BJ (cell line): Measurements from ENCODE around the gene MUL1. TPM values are rescaled to one million over a fixed set of nuclear protein-coding genes. Genes with fewer than 3 reads are reported as not detected.

Experiments
- CTCF ChIA-PET: fragments of 350-600 bp; formaldehyde crosslinking; extraction: SDS; loops from one replicate; lab custom pipeline; 2021; ENCODE audit warnings: antibody characterized with exemption, inconsistent platforms; lab: Yijun Ruan, JAX
- POLR2A ChIA-PET: fragments of 300-600 bp; sonication (Branson Sonifier 250); formaldehyde crosslinking; extraction: SDS; loops from one replicate; lab custom pipeline; 2021; ENCODE audit warnings: antibody characterized with exemption; lab: Charles Lee
- DNase-seq: peaks from one replicate; pipeline ENCODE4 v3.0.0-alpha.2; 2011; ENCODE audit warnings: low read depth
- H3K27me3 ChIP-seq: 2 replicates; pipeline ENCODE4 v1.6.0; 2011; ENCODE audit warnings: low read length; ENCODE audit not compliant: control insufficient read depth, insufficient read depth
- H3K36me3 ChIP-seq: 2 replicates; pipeline ENCODE4 v1.5.1; 2011; ENCODE audit warnings: low read length; ENCODE audit not compliant: control insufficient read depth, insufficient read depth
- H3K4me3 ChIP-seq: 2 replicates; pipeline ENCODE4 v1.5.1; 2011; ENCODE audit warnings: low read depth, mild to moderate bottlenecking, control low read depth, low read length
- polyA plus RNA-seq: library from polyadenylated mRNA; depleted of rRNA; stranded (reverse); fragments of >200 nt; gene quantifications from 2 replicates; pipeline ENCODE4 v1.2.3, GENCODE V29; 2011
- TF ChIP-seq, protein P1 (sequence below): IDR thresholded peaks from 2 replicates; pipeline ENCODE4 v1.5.1; 2011; ENCODE audit warnings: low read depth, mild to moderate bottlenecking, control low read depth, inconsistent platforms, low read length, moderate library complexity; ENCODE audit not compliant: insufficient read depth

MUL1 gene
- polyA plus RNA-seq, 1 experiment, result 46.1 TPM

DNA sequence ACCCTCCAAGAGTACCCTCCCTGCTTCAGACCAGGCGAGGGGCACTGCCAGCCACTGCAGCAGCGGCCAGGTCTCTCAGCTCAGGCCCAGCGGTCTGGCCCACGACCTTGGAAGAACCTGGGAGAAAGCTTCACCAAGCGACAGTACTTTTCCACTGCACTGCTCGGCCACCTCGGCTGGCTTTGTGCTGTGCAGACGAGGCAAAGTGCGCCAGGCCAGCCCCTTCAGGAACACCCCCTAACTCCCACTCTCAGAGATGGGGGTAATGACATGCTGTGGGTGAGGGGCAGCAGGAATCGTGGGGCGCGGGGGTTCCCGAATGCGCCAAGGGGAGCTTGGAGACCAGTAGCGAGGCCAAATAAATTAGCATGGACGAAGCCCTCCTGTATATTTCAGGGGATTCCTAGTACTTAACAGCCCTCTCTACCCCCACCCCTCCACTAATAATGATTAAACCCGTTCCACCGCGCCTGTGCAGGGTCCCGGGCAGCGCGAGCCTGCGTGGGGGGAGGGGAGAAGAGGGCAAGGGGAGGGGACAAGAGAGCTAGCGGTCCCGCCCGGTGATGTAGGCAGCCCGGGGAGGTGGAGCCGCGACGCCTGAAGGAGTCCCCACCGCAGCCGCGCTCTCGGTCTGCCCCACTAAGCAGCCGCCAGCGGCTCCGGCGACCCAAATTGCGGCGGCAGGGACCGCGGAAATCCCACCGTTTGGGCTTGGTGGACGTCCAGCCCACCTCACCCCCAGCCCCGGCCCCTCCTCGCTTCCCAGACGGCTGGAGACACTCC, 44.2 kb upstream of the MUL1 start, which contains the start of gene FAM43B:
Gene FAM43B (plus strand): TSS at position 629 of the 783 bp plus-strand sequence. CDS start 401 bp downstream, outside the sequence.
- POLR2A ChIA-PET, result interaction anchor here (0.6 kb wide), 2 partner anchors 82 to 330 kb away, joined by 3 read pairs; no protein-coding TSS in a partner anchor
- DNase-seq, result no peak
- peaks cover 50% of the 10 kb centered on the region for H3K27me3 ChIP-seq
- H3K36me3 ChIP-seq, result no peaks in the 10 kb centered on the region
- CTCF ChIA-PET, result interaction anchor here (0.9 to 1.2 kb wide), 2 partner anchors 23 to 81 kb away, joined by 3 read pairs; partner anchors contain the start of gene PINK1
- H3K4me3 ChIP-seq, result peak within 1 kb of the TSS; percentile 19; the same call in 1 of the 2 replicates
- TF ChIP-seq, protein P1, sequence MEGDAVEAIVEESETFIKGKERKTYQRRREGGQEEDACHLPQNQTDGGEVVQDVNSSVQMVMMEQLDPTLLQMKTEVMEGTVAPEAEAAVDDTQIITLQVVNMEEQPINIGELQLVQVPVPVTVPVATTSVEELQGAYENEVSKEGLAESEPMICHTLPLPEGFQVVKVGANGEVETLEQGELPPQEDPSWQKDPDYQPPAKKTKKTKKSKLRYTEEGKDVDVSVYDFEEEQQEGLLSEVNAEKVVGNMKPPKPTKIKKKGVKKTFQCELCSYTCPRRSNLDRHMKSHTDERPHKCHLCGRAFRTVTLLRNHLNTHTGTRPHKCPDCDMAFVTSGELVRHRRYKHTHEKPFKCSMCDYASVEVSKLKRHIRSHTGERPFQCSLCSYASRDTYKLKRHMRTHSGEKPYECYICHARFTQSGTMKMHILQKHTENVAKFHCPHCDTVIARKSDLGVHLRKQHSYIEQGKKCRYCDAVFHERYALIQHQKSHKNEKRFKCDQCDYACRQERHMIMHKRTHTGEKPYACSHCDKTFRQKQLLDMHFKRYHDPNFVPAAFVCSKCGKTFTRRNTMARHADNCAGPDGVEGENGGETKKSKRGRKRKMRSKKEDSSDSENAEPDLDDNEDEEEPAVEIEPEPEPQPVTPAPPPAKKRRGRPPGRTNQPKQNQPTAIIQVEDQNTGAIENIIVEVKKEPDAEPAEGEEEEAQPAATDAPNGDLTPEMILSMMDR, result no peak

DNA sequence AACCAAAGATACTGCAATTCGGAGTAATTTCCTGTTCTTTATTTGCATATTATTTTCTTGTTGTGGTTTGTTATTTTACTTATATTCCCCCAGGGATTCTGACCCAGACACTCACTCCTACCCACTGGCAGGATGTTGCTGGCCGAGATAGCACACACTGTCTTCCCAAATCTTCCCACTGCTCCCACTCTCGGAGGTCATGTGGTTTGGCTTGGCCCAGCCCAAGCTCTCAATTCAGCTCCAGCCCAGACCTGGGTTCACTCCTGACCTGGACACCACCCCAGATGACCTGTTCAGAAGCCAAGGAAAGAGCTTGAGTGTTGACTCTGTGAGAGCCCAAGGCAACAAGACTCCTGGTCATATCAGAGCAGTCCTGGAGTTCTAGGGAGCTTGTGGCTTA, 43.2 kb upstream of the MUL1 start:
- DNase-seq, result no peak
- ChIA-PET POLR2A (no interaction called here), CTCF (interaction anchor here (0.9 kb wide), 1 partner anchor 24 kb away, joined by 3 read pairs; no protein-coding TSS in a partner anchor)
- TF ChIP-seq, protein P1, result no peak
- no peaks in the 10 kb centered on the region for H3K36me3 ChIP-seq
- H3K27me3 ChIP-seq, result peaks cover 43% of the 10 kb centered on the region
- H3K4me3 ChIP-seq, result no peak overlapping the region

- Histone ChIP-seq H3K4me3 (no peak overlapping the region), H3K27me3 (peaks cover 22% of the 10 kb centered on the region), H3K36me3 (no peaks in the 10 kb centered on the region)
- no peak for DNase-seq
- ChIA-PET CTCF (no interaction called here), POLR2A (no interaction called here)
- TF ChIP-seq, protein P1, result no peak
Measured at GRCh38 chr1:20546637-20547036, 38.7 kb upstream of the MUL1 start.

- TF ChIP-seq, protein P1, result no peak
- CTCF ChIA-PET, result no interaction called here
- no peak overlapping the region for H3K4me3 ChIP-seq
- no peaks in the 10 kb centered on the region for H3K36me3 ChIP-seq
- peaks cover 17% of the 10 kb centered on the region for H3K27me3 ChIP-seq
- no peak for DNase-seq
- POLR2A ChIA-PET, result no interaction called here
Measured at GRCh38 chr1:20540281-20540680, 32.3 kb upstream of the MUL1 start.

DNA sequence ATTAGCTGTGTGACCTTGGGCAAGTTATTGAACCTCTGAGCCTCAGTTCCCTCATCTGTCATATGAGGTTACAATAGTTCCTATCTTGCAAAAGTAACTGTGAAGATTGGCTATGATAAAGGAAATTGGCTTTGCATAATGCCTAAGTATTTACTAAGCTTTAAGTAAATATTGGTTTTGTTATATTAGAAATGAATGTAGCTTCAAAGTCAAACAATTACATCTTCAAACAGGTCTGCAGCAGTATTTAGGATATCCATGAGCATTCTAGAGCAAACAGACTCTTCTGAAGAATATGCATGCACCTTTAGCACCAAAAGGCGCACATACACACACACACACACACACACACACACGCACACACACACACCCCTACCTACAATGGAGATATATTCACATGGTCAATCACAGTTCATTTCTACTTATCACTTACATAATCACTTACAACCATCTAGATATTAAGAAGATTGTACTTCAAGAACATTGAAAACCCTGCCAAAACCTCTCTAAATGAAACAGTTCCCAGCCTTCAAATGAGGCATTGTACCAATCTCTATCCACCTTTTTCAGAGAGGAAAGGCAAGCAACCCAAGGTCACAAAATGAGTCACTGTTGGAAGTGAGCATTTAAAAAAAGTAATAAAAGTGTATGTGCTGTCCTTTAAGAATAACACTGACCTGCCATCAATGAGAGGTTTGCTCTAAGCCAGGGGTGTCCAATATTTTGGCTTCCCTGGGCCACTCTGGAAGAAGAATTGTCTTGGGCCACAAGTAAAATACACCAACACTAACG, 31.0 kb upstream of the MUL1 start:
- POLR2A ChIA-PET, result no interaction called here
- no peak for DNase-seq
- H3K27me3 ChIP-seq, result peaks cover 25% of the 10 kb centered on the region

More for the DNA sequence above, 31.0 kb upstream of the MUL1 start:
- H3K36me3 ChIP-seq, result no peaks in the 10 kb centered on the region
- CTCF ChIA-PET, result interaction anchor here (1.1 kb wide), 1 partner anchor 11 kb away, joined by 4 read pairs; no protein-coding TSS in a partner anchor
- TF ChIP-seq, protein P1, result no peak
- no peak overlapping the region for H3K4me3 ChIP-seq
